Measurements from ENCODE around the gene TPM4. TPM values are rescaled to one million over a fixed set of nuclear protein-coding genes. Genes with fewer than 3 reads are reported as not detected.
"Not testable (repeated sequence)": the region's sequence is repeated elsewhere in the genome, so short reads cannot be mapped to it uniquely, and the experiment has no call there.

TPM4 gene
- total and polyA plus RNA-seq, 2 donors (not counting 1 experiment from before 2014, with no cell fraction given), result 65.4 to 127 TPM

DNA sequence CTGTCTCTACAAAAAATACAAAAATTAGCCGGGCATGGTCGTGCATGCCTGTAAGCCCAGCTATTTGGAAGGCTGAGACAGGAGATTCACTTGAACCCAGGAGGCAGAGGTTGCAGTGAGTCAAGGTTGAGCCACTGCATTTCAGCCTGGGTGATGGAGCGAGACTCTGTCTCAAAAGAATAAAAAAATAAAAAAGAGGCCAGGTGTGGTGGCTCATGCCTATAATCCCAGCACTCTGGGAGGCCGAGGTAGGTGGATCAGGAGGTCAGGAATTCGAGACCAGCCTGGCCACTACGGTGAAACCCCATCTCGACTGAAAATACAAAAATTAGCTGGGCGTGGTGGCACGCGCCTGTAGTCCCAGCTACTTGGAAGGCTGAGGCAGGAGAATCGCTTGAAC is 11.1 kb downstream of the TPM4 start:
- H4K20me1 ChIP-seq (ENCODE audit: control insufficient read depth, insufficient read depth, low read length, poor library complexity, severe bottlenecking), result peaks cover 56% of the 10 kb centered on the region
- ATAC-seq (ENCODE audit: low read depth); H3K9ac ChIP-seq (ENCODE audit: low read length); H3K27ac ChIP-seq (ENCODE audit: low read length in 2 of 2); H3K27me3 ChIP-seq (replicated peaks in 1 of 4; ENCODE audit: control extremely low read depth in 1 of 4, control insufficient read depth in 3 of 4, insufficient read depth in 4 of 4, low read length in 3 of 4); H3K27ac Mint-ChIP-seq; intact Hi-C loops (cut with micrococcal nuclease); H3K4me2 ChIP-seq (replicated peaks; ENCODE audit: low read depth, low read length, poor library complexity, severe bottlenecking); H3K9me3 ChIP-seq (ENCODE audit: control extremely low read depth in 1 of 3, control insufficient read depth in 2 of 3, insufficient read depth in 1 of 3, low read length in 2 of 3); H2AFZ ChIP-seq (ENCODE audit: insufficient read depth, low read depth, low read length, poor library complexity, severe bottlenecking); DNase-seq; H3K9me3 Mint-ChIP-seq (ENCODE audit: insufficient read depth); H3K4me3 Mint-ChIP-seq; H3K27me3 Mint-ChIP-seq; H3K4me3 ChIP-seq (ENCODE audit: control extremely low read depth in 1 of 5, extremely low read depth in 1 of 5, insufficient read depth in 1 of 5, low read depth in 2 of 5, low read length in 4 of 5): not testable (repeated sequence)
- WGBS (ENCODE audit: insufficient coverage), result 94% methylated on average over 10 of the region's 11 CpGs
- H3K4me1 Mint-ChIP-seq, result peaks cover 31% of the 10 kb centered on the region
- ChIA-PET POLR2A (interaction anchor here (1.5 kb wide), 1 partner anchor 17 kb away, joined by 6 read pairs; no protein-coding TSS in a partner anchor), CTCF (interaction anchor here (1.1 to 6.9 kb wide), 6 partner anchors 8 to 330 kb away, joined by 3 to 57 read pairs (median 10); partner anchors contain the start of gene TPM4)
- peaks cover 94% of the 10 kb centered on the region for H3K79me2 ChIP-seq (ENCODE audit: control insufficient read depth, insufficient read depth, low read length)
- peaks cover 10 to 89% of the 10 kb centered on the region in 2 experiments for H3K36me3 ChIP-seq (replicated peaks in 1 of 2; ENCODE audit: control extremely low read depth in 1 of 2, control insufficient read depth in 1 of 2, extremely low read depth in 1 of 2, insufficient read depth in 2 of 2, low read length in 1 of 2)
- H3K4me1 ChIP-seq (ENCODE audit: control insufficient read depth in 2 of 2, insufficient read depth in 2 of 2, low read length in 2 of 2), result peaks cover 18 to 38% of the 10 kb centered on the region in 2 donors

DNA sequence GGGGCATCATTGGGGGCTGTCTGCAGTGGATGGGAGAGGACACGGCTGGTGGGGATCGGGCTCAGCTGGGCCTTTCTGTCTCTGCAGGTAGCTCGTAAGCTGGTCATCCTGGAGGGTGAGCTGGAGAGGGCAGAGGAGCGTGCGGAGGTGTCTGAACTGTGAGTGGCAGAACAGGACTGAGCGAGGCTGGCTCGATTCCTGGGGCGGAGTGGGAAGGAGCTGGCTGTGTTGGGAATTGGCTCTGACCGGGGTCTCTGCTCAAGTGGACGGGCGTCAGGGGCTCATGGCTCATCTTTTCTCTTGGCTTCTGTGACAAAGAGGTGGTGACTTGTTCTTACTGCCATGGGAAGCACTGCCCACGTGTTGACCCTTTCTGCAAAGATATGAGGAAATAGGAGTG is 11.6 kb downstream of the TPM4 start:
- intact Hi-C loops (cut with micrococcal nuclease), result no loop called here
- ChIA-PET POLR2A (no interaction called here), CTCF (interaction anchor here (2.0 to 6.9 kb wide), 3 partner anchors 11 to 46 kb away, joined by 8 to 57 read pairs (median 13); partner anchors contain the start of gene TPM4)
- Mint-ChIP-seq H3K4me3 (no peak overlapping the region), H3K27ac (no peak overlapping the region), H3K4me1 (peaks cover 28% of the 10 kb centered on the region), H3K9me3 (ENCODE audit: insufficient read depth) (no peaks in the 10 kb centered on the region), H3K27me3 (no peaks in the 10 kb centered on the region)
- ATAC-seq (ENCODE audit: low read depth), result no peak
- Histone ChIP-seq H3K9ac (ENCODE audit: low read length) (no peak overlapping the region), H3K27me3 (replicated peaks in 1 of 4; ENCODE audit: control extremely low read depth in 1 of 4, control insufficient read depth in 3 of 4, insufficient read depth in 4 of 4, low read length in 3 of 4) (no peaks in the 10 kb centered on the region), H4K20me1 (ENCODE audit: control insufficient read depth, insufficient read depth, low read length, poor library complexity, severe bottlenecking) (peaks cover 62% of the 10 kb centered on the region), H3K36me3 (replicated peaks in 1 of 2; ENCODE audit: control extremely low read depth in 1 of 2, control insufficient read depth in 1 of 2, extremely low read depth in 1 of 2, insufficient read depth in 2 of 2, low read length in 1 of 2) (peaks cover 10 to 87% of the 10 kb centered on the region in 2 experiments), H3K4me2 (replicated peaks; ENCODE audit: low read depth, low read length, poor library complexity, severe bottlenecking) (no peak overlapping the region), H3K9me3 (ENCODE audit: control extremely low read depth in 1 of 3, control insufficient read depth in 2 of 3, insufficient read depth in 1 of 3, low read length in 2 of 3) (no peaks in the 10 kb centered on the region), H3K4me3 (ENCODE audit: control extremely low read depth in 1 of 5, extremely low read depth in 1 of 5, insufficient read depth in 1 of 5, low read depth in 2 of 5, low read length in 4 of 5) (no peak overlapping the region), H3K4me1 (ENCODE audit: control insufficient read depth in 2 of 2, insufficient read depth in 2 of 2, low read length in 2 of 2) (peaks cover 18 to 33% of the 10 kb centered on the region in 2 donors), H3K79me2 (ENCODE audit: control insufficient read depth, insufficient read depth, low read length) (peaks cover 94% of the 10 kb centered on the region), H3K27ac (ENCODE audit: low read length in 2 of 2) (no peak overlapping the region), H2AFZ (ENCODE audit: insufficient read depth, low read depth, low read length, poor library complexity, severe bottlenecking) (no peak overlapping the region)
- TF ChIP-seq EZH2 (IDR thresholded peaks at IDR 0.05; ENCODE audit: borderline replicate concordance, insufficient read depth, low read depth, low read length, poor library complexity, severe bottlenecking), result no peak
- 99% methylated on average over 12 of the region's 12 CpGs for WGBS (ENCODE audit: insufficient coverage)
- DNase-seq, result no peak
